NCI-H1092 treated with DMSO at 0.1 percent for 48 hours (cell line): ENCODE data around the gene PRCC.
"Not testable (repeated sequence)": the region's sequence is repeated elsewhere in the genome, so short reads cannot be mapped to it uniquely, and the experiment has no call there.

Experiments used
- DNase-seq: peaks from one replicate; lab custom pipeline; 2025; lab: John Stamatoyannopoulos, UW

Gene PRCC

GRCh38 chr1:156744344-156744743 is 23.0 kb upstream of the PRCC start:
- DNase-seq = no peak

GRCh38 chr1:156744786-156745419 is 22.4 kb upstream of the PRCC start:
- DNase-seq = no peak

- no peak for DNase-seq
Observed at GRCh38 chr1:156745881-156746280, 21.5 kb upstream of the PRCC start.

- DNase-seq = no peak
Observed at GRCh38 chr1:156746406-156746727, 21.0 kb upstream of the PRCC start.

GRCh38 chr1:156746728-156747631 is 20.4 kb upstream of the PRCC start:
- DNase-seq = peak; percentile 64

GRCh38 chr1:156747742-156748669 is 19.3 kb upstream of the PRCC start:
- DNase-seq = no peak

- DNase-seq = no peak
Observed at GRCh38 chr1:156748670-156749418, 18.5 kb upstream of the PRCC start.

GRCh38 chr1:156749419-156750118 is 17.8 kb upstream of the PRCC start:
- no peak for DNase-seq

GRCh38 chr1:156750191-156750672 is 17.1 kb upstream of the PRCC start:
- DNase-seq = no peak

- DNase-seq = peak; percentile 50
Observed at GRCh38 chr1:156750711-156751450, 16.5 kb upstream of the PRCC start.

- no peak for DNase-seq
Observed at GRCh38 chr1:156751451-156751756, 15.9 kb upstream of the PRCC start, which contains the start of gene HDGF. Gene HDGF, minus strand, starts transcription at chr1:156751675. Its CDS starts 246 bp downstream, at chr1:156751429.

- peak; percentile 94 for DNase-seq
Observed at GRCh38 chr1:156751757-156752481, 15.4 kb upstream of the PRCC start.

GRCh38 chr1:156752843-156753482 is 14.4 kb upstream of the PRCC start:
- DNase-seq = no peak

- DNase-seq = no peak
Observed at GRCh38 chr1:156754219-156754618, 13.1 kb upstream of the PRCC start.

GRCh38 chr1:156755527-156755950 is 11.8 kb upstream of the PRCC start:
- no peak for DNase-seq

GRCh38 chr1:156756355-156756754 is 11.0 kb upstream of the PRCC start:
- no peak for DNase-seq

GRCh38 chr1:156757572-156758253 is 9.6 kb upstream of the PRCC start:
- not testable (repeated sequence) for DNase-seq

- DNase-seq = no peak
Observed at GRCh38 chr1:156760092-156760795, 7.1 kb upstream of the PRCC start.
